Endothelial cell (in vitro differentiated cells): ENCODE results near the gene TBX15. TPM values are rescaled to one million over a fixed set of nuclear protein-coding genes. Genes with fewer than 3 reads are reported as not detected.
"Not testable (repeated sequence)": the region's sequence is repeated elsewhere in the genome, so short reads cannot be mapped to it uniquely, and the experiment has no call there.

Experiments
- DNase-seq: peaks from one replicate; pipeline ENCODE4 v3.0.0; 2021; ENCODE audit warnings: low spot score
- H3K27ac Mint-ChIP-seq: one replicate; pipeline ENCODE4 v1.8.0; 2021; ENCODE audit warnings: mixed read lengths, inconsistent platforms; ENCODE audit not compliant: unreplicated experiment
- H3K27me3 Mint-ChIP-seq: one replicate; pipeline ENCODE4 v1.8.0; 2021; ENCODE audit warnings: mild to moderate bottlenecking, moderate library complexity, mixed read lengths, inconsistent platforms; ENCODE audit not compliant: unreplicated experiment
- H3K36me3 Mint-ChIP-seq: one replicate; pipeline ENCODE4 v1.8.0; 2021; ENCODE audit warnings: mild to moderate bottlenecking, low read depth, mixed read lengths, inconsistent platforms; ENCODE audit not compliant: unreplicated experiment
- H3K4me1 Mint-ChIP-seq: one replicate; pipeline ENCODE4 v1.8.0; 2021; ENCODE audit warnings: mild to moderate bottlenecking, mixed read lengths, inconsistent platforms; ENCODE audit not compliant: unreplicated experiment
- H3K4me3 Mint-ChIP-seq: one replicate; pipeline ENCODE4 v1.8.0; 2021; ENCODE audit warnings: mild to moderate bottlenecking, mixed read lengths, inconsistent platforms; ENCODE audit not compliant: unreplicated experiment
- H3K9me3 Mint-ChIP-seq: one replicate; pipeline ENCODE4 v1.8.0; 2021; ENCODE audit warnings: mixed read lengths, inconsistent platforms; ENCODE audit not compliant: unreplicated experiment
- total RNA-seq: library from RNA; stranded (reverse); fragmentation: NEBNext Ultra II Directional; extraction: Animal tissue kit (Norgen Biotek cat#: 25700); gene quantifications from one replicate; pipeline ENCODE4 v1.2.1, GENCODE V29; 2021; ENCODE audit not compliant: unreplicated experiment
- TF ChIP-seq, protein P1 (sequence below): fragments of 200-600 bp; sonication (generic); IDR thresholded peaks from one replicate; pipeline ENCODE4 v1.5.0; 2021; ENCODE audit warnings: antibody characterized with exemption; ENCODE audit not compliant: unreplicated experiment

The TBX15 gene
- total RNA-seq, 1 donor from 2014 or later = 38.0 TPM

DNA sequence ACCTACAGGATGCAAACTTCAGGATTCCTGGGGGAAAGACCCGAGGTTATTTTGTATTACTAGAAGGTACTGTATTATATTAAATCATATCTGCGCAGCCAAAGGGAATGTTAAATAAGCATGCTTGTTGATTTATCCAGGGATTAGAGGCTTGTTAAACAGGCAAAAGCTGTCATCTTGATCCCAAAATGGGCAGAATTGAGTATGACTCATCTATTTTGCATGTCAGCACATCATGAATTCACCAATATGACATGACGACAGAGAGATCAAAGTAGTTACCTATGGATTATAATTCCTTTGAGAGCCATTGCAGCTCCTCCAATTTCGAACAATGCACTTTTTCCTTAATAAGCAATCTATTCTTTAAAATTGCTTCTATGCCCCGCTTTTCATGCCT lies 66.1 kb downstream of the TBX15 start:
- H3K36me3 Mint-ChIP-seq = peaks cover 72% of the 10 kb centered on the region

DNA sequence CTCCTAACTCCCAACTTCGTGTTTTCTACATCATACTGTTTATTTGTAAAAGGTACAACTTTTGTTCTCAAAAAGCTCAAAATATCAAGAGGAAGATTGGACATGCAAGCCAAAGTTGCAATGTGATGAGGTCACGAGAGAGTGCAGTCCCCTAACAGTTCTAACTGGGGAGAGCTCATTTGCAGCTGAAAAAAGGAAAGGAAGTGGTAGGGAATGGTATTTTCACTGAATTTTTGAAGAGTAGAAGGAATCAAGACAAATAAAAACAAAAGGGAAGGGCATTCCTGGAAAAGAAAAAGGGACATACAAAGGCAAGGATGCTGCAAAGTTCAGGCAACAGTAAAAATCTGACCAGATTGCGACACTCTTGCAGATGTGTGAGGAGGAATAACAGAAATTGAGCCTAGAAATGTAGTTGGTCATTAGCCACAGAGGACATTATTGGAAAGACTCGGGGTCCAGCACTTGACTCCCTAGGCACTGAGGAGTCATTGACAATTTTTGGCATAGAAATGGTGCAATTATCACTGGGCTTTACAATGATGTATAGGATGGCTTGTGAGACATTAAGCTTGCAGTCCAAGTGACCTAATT lies 67.9 kb downstream of the TBX15 start:
- no peaks in the 10 kb centered on the region for H3K9me3 Mint-ChIP-seq
- peaks cover 5% of the 10 kb centered on the region for H3K4me1 Mint-ChIP-seq
- no peak overlapping the region for H3K4me3 Mint-ChIP-seq
- peaks cover 2% of the 10 kb centered on the region for H3K27me3 Mint-ChIP-seq
- DNase-seq = no peak
- TF ChIP-seq, protein P1, sequence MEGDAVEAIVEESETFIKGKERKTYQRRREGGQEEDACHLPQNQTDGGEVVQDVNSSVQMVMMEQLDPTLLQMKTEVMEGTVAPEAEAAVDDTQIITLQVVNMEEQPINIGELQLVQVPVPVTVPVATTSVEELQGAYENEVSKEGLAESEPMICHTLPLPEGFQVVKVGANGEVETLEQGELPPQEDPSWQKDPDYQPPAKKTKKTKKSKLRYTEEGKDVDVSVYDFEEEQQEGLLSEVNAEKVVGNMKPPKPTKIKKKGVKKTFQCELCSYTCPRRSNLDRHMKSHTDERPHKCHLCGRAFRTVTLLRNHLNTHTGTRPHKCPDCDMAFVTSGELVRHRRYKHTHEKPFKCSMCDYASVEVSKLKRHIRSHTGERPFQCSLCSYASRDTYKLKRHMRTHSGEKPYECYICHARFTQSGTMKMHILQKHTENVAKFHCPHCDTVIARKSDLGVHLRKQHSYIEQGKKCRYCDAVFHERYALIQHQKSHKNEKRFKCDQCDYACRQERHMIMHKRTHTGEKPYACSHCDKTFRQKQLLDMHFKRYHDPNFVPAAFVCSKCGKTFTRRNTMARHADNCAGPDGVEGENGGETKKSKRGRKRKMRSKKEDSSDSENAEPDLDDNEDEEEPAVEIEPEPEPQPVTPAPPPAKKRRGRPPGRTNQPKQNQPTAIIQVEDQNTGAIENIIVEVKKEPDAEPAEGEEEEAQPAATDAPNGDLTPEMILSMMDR = no peak
- peaks cover 65% of the 10 kb centered on the region for H3K36me3 Mint-ChIP-seq
- H3K27ac Mint-ChIP-seq = no peak overlapping the region

More for the DNA sequence above, 66.1 kb downstream of the TBX15 start:
- H3K27ac Mint-ChIP-seq = no peak overlapping the region
- peaks cover 5% of the 10 kb centered on the region for H3K4me1 Mint-ChIP-seq
- DNase-seq = no peak
- TF ChIP-seq, protein P1 = no peak
- H3K4me3 Mint-ChIP-seq = no peak overlapping the region
- H3K27me3 Mint-ChIP-seq = peaks cover 2% of the 10 kb centered on the region
- no peaks in the 10 kb centered on the region for H3K9me3 Mint-ChIP-seq

DNA sequence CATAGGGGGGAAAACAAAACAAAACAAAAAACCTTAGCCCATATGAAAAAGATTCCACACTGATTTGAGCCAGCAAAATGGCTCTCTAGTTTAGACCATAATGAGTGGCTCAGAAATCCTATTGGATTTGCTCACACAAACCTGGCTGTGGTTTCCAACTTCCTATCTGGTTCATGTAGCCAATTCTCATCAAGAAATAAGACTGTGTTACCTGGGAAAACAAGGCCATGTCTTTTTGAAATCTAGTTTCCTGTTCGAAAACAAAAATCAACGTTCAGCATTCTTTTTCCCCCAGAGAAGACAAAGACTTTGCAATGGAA lies 69.2 kb downstream of the TBX15 start:
- H3K27ac Mint-ChIP-seq = no peak overlapping the region
- no peak for DNase-seq
- H3K4me1 Mint-ChIP-seq = peaks cover 5% of the 10 kb centered on the region
- no peaks in the 10 kb centered on the region for H3K9me3 Mint-ChIP-seq
- H3K27me3 Mint-ChIP-seq = peaks cover 2% of the 10 kb centered on the region
- peaks cover 60% of the 10 kb centered on the region for H3K36me3 Mint-ChIP-seq
- TF ChIP-seq, protein P1 = no peak
- no peak overlapping the region for H3K4me3 Mint-ChIP-seq

DNA sequence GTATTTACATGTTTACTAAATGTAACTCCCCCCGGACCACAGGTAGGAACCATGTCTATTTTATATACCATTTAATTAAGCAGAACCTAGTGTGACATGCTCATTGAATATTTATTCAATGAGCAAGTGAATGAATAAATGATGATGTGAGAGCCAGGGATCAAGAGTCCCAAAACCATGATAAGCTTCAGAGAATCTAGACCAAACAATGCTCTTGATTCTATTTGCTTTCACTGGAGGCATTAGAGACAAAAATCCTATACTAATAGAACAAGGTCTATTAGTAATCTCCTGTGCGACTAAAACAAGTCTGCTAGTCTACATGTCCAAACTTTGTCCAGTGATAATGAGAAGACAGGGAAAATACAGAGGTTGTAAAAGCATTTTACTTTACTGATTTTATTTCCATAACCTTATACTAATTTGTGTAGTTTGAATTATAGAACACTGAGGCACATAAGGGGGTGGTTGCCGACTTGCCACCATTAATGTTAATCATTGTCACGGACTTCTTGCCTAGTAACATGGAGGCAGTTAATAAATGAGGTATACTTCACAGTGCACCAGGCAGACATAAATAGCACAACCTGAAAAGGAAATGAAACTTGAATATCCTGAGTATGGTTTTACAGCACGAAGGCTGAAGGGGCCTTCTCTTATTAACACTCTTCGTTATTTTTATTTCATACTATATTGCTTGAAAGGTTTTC lies 69.8 kb downstream of the TBX15 start:
- Mint-ChIP-seq H3K27ac (no peak overlapping the region), H3K4me3 (peak overlapping the region; percentile 17), H3K9me3 (no peaks in the 10 kb centered on the region), H3K4me1 (peaks cover 4% of the 10 kb centered on the region), H3K36me3 (peaks cover 61% of the 10 kb centered on the region), H3K27me3 (peaks cover 2% of the 10 kb centered on the region)
- DNase-seq = no peak
- TF ChIP-seq, protein P1 = no peak

DNA sequence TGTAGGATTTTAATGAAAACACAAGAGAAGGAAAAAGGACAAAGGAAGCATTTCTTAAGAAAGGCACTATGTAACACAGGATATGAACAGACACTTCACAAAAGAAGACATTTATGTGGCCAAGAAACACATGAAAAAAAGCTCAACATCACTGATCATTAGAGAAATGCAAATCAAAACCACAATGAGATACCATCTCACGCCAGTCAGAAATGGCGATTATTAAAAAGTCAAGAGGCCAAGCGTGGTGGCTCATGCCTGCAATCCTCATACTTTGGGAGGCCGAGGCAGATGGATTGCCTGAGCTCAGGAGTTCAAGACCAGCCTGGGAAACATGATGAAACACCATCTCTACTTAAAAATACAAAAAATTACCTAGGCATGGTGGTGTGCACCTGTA lies 71.8 kb downstream of the TBX15 start:
- Mint-ChIP-seq H3K27ac (peak overlapping the region; percentile 62), H3K36me3 (peaks cover 58% of the 10 kb centered on the region)
- not testable (repeated sequence) for H3K4me1 Mint-ChIP-seq, H3K9me3 Mint-ChIP-seq, H3K4me3 Mint-ChIP-seq, DNase-seq, H3K27me3 Mint-ChIP-seq
